Measurements from ENCODE around the gene HNRNPDL. TPM values are rescaled to one million over a fixed set of nuclear protein-coding genes. Genes with fewer than 3 reads are reported as not detected.

HNRNPDL gene
- total RNA-seq, 1 experiment from 2014 or later = 346 TPM

- no peak for TF ChIP-seq ZSCAN18 (CRISPR knock-in tag; IDR thresholded peaks at IDR 0.05)
- TF ChIP-seq, protein P1, sequence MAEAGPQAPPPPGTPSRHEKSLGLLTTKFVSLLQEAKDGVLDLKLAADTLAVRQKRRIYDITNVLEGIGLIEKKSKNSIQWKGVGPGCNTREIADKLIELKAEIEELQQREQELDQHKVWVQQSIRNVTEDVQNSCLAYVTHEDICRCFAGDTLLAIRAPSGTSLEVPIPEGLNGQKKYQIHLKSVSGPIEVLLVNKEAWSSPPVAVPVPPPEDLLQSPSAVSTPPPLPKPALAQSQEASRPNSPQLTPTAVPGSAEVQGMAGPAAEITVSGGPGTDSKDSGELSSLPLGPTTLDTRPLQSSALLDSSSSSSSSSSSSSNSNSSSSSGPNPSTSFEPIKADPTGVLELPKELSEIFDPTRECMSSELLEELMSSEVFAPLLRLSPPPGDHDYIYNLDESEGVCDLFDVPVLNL (CRISPR knock-in tag; IDR thresholded peaks at IDR 0.05; ENCODE audit: borderline replicate concordance, low read depth) = peak; percentile 75; the same call in 1 of the 2 replicates
- TF ChIP-seq ZNF532 (CRISPR knock-in tag; IDR thresholded peaks at IDR 0.05; ENCODE audit: borderline replicate concordance) = no peak
- TF ChIP-seq NR3C1 (CRISPR knock-in tag; conservative IDR thresholded peaks at IDR 0.05; ENCODE audit: low read depth) = no peak
- no peak for TF ChIP-seq ATF1 (CRISPR knock-in tag; IDR thresholded peaks at IDR 0.05)
Observed at GRCh38 chr4:82373486-82373815, 56.8 kb downstream of the HNRNPDL start (continued).

Other genes with a start within 250 kb of the HNRNPDL start
- gene HNRNPD, start 56.5 kb downstream of the HNRNPDL start, total RNA-seq (2021) = 493 to 580 TPM (median 496 TPM) in 3 replicates
- 72.3 to 78.3 TPM (median 75.0 TPM) in 3 replicates for gene ENOPH1, start 128 bp upstream of the HNRNPDL start, total RNA-seq (2021)
- gene TMEM150C, start 131.5 kb upstream of the HNRNPDL start, total RNA-seq (2021) = 2.3 to 2.7 TPM (median 2.6 TPM) in 3 replicates

Measured in WTC11 (cell line).